ENCODE measurements around the gene RNASE7.

The RNASE7 gene

DNA sequence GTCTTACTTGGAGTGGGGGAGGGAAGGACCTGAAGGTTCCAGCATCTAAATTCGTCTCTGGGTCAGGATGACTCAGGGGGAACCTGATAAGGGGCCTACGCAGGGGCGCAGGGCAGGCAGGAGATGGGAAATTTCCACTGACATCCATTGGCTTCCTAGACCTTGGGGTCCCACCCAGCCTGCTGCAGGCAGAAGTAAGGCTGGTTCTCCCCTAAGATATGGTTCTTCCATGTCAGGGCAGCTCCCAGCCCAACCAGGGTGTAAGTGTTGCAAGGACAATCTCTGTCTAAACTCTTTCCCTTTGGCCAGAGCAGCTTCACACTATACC lies 15.2 kb upstream of the RNASE7 start:
- Histone ChIP-seq H3K9ac (ENCODE audit: low read length) (no peak overlapping the region), H3K9me2 (replicated peaks; ENCODE audit: insufficient read depth, low read length) (no peaks in the 10 kb centered on the region), H3F3A (ENCODE audit: insufficient read depth) (no peaks in the 10 kb centered on the region), H2AFZ (ENCODE audit: low read depth, low read length, severe bottlenecking) (no peak overlapping the region), H3K27ac (ENCODE audit: low read depth, low read length) (no peak overlapping the region), H4K20me1 (ENCODE audit: low read depth, low read length) (no peaks in the 10 kb centered on the region), H3K9me3 (ENCODE audit: insufficient read depth, low read length) (no peaks in the 10 kb centered on the region), H3K4me2 (ENCODE audit: low read depth, low read length, poor library complexity, severe bottlenecking) (no peak overlapping the region), H3K36me3 (ENCODE audit: low read length) (no peaks in the 10 kb centered on the region), H3K27me3 (ENCODE audit: low read length) (no peaks in the 10 kb centered on the region), H3K4me3 (ENCODE audit: insufficient read depth, low read length, poor library complexity, severe bottlenecking) (no peak overlapping the region), H3K79me2 (ENCODE audit: insufficient read depth, low read length) (no peaks in the 10 kb centered on the region)
- TF ChIP-seq EZH2phosphoT487 (conservative IDR thresholded peaks at IDR 0.05; ENCODE audit: low read length), result no peak
- TF ChIP-seq, protein P1, sequence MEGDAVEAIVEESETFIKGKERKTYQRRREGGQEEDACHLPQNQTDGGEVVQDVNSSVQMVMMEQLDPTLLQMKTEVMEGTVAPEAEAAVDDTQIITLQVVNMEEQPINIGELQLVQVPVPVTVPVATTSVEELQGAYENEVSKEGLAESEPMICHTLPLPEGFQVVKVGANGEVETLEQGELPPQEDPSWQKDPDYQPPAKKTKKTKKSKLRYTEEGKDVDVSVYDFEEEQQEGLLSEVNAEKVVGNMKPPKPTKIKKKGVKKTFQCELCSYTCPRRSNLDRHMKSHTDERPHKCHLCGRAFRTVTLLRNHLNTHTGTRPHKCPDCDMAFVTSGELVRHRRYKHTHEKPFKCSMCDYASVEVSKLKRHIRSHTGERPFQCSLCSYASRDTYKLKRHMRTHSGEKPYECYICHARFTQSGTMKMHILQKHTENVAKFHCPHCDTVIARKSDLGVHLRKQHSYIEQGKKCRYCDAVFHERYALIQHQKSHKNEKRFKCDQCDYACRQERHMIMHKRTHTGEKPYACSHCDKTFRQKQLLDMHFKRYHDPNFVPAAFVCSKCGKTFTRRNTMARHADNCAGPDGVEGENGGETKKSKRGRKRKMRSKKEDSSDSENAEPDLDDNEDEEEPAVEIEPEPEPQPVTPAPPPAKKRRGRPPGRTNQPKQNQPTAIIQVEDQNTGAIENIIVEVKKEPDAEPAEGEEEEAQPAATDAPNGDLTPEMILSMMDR (IDR thresholded peaks at IDR 0.05; ENCODE audit: insufficient read depth, low read length, poor library complexity, severe bottlenecking), result no peak

DNA sequence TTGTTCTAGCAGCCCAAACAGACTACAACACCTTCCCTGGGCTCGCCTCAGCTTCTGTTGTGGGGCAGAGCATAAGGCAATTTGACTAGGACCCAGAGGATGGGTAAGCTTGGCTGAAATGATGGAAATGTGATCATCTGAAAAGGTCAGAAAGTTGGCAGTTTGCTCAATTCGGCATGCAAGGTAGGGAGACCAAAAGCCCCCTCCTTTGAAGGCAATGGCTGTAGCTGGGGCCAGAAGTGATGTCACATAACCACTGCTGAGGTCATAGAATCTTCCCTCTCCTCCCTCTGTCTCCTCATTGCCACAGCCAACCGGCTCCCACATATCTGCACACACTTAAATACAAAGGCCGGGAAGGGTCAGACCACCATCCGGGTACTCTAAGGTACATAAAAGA lies 12.2 kb upstream of the RNASE7 start, which contains the start of gene TPPP2:
TPPP2 (plus strand) TSS at position 301 of the 400 bp plus-strand sequence. CDS start 365 bp downstream, outside the sequence.
- Histone ChIP-seq H3K4me2 (ENCODE audit: low read depth, low read length, poor library complexity, severe bottlenecking) (no peak within 1 kb of the TSS), H3K36me3 (ENCODE audit: low read length) (no peaks in the 10 kb centered on the region), H3K79me2 (ENCODE audit: insufficient read depth, low read length) (no peaks in the 10 kb centered on the region), H3K9me2 (replicated peaks; ENCODE audit: insufficient read depth, low read length) (no peaks in the 10 kb centered on the region), H3F3A (ENCODE audit: insufficient read depth) (no peaks in the 10 kb centered on the region), H4K20me1 (ENCODE audit: low read depth, low read length) (no peaks in the 10 kb centered on the region), H3K27ac (ENCODE audit: low read depth, low read length) (no peak within 1 kb of the TSS), H3K9ac (ENCODE audit: low read length) (no peak within 1 kb of the TSS), H3K9me3 (ENCODE audit: insufficient read depth, low read length) (no peaks in the 10 kb centered on the region), H3K27me3 (ENCODE audit: low read length) (no peaks in the 10 kb centered on the region), H2AFZ (ENCODE audit: low read depth, low read length, severe bottlenecking) (no peak within 1 kb of the TSS), H3K4me3 (ENCODE audit: insufficient read depth, low read length, poor library complexity, severe bottlenecking) (no peak within 1 kb of the TSS)
- TF ChIP-seq, protein P1 (IDR thresholded peaks at IDR 0.05; ENCODE audit: insufficient read depth, low read length, poor library complexity, severe bottlenecking), result no peak
- no peak for TF ChIP-seq EZH2phosphoT487 (conservative IDR thresholded peaks at IDR 0.05; ENCODE audit: low read length)

- H4K20me1 ChIP-seq (ENCODE audit: low read depth, low read length), result no peaks in the 10 kb centered on the region
- no peaks in the 10 kb centered on the region for H3K36me3 ChIP-seq (ENCODE audit: low read length)
- H3K9me3 ChIP-seq (ENCODE audit: insufficient read depth, low read length), result no peaks in the 10 kb centered on the region
- no peak overlapping the region for H2AFZ ChIP-seq (ENCODE audit: low read depth, low read length, severe bottlenecking)
- no peak overlapping the region for H3K4me3 ChIP-seq (ENCODE audit: insufficient read depth, low read length, poor library complexity, severe bottlenecking)
- H3K27me3 ChIP-seq (ENCODE audit: low read length), result no peaks in the 10 kb centered on the region
- no peak overlapping the region for H3K27ac ChIP-seq (ENCODE audit: low read depth, low read length)
- no peaks in the 10 kb centered on the region for H3K79me2 ChIP-seq (ENCODE audit: insufficient read depth, low read length)
- H3K9me2 ChIP-seq (replicated peaks; ENCODE audit: insufficient read depth, low read length), result no peaks in the 10 kb centered on the region
- TF ChIP-seq, protein P1 (IDR thresholded peaks at IDR 0.05; ENCODE audit: insufficient read depth, low read length, poor library complexity, severe bottlenecking), result no peak
- TF ChIP-seq EZH2phosphoT487 (conservative IDR thresholded peaks at IDR 0.05; ENCODE audit: low read length), result no peak
- no peaks in the 10 kb centered on the region for H3F3A ChIP-seq (ENCODE audit: insufficient read depth)
- H3K9ac ChIP-seq (ENCODE audit: low read length), result no peak overlapping the region
- H3K4me2 ChIP-seq (ENCODE audit: low read depth, low read length, poor library complexity, severe bottlenecking), result no peak overlapping the region
These were observed 11.6 kb upstream of the RNASE7 start for GRCh38 chr14:21030531-21030930.
